Trophoblast cell (in vitro differentiated cells and primary cell): ENCODE measurements around the gene APOM.
A peak's percentile ranks its signal among the peaks of the same experiment; 100 is the strongest.

Experiments
- DNase-seq, 2 donors: peaks; one replicate each; pipeline ENCODE4 v3.0.0-alpha.2; 2016
- H2AFZ ChIP-seq: 2 replicates; pipeline ENCODE4 v1.6.1; 2013; ENCODE audit warnings: low read length, moderate library complexity, mild to moderate bottlenecking; ENCODE audit not compliant: insufficient read depth, poor library complexity
- H2AK5ac ChIP-seq: 2 replicates; pipeline ENCODE4 v1.6.1; 2013; ENCODE audit warnings: mild to moderate bottlenecking, low read length
- H2BK120ac ChIP-seq: 2 replicates; pipeline ENCODE4 v1.6.1; 2013; ENCODE audit warnings: low read length, mild to moderate bottlenecking, moderate library complexity; ENCODE audit not compliant: insufficient read depth, poor library complexity
- H2BK12ac ChIP-seq: 2 replicates; pipeline ENCODE4 v1.6.1; 2013; ENCODE audit warnings: mild to moderate bottlenecking, low read length, moderate library complexity
- H2BK5ac ChIP-seq: 2 replicates; pipeline ENCODE4 v1.6.1; 2013; ENCODE audit warnings: low read length, low read depth, moderate library complexity, mild to moderate bottlenecking; ENCODE audit not compliant: poor library complexity
- H3K14ac ChIP-seq: 2 replicates; pipeline ENCODE4 v1.6.1; 2013; ENCODE audit warnings: mild to moderate bottlenecking, low read length
- H3K18ac ChIP-seq: 2 replicates; pipeline ENCODE4 v1.6.1; 2013; ENCODE audit warnings: mild to moderate bottlenecking, low read length
- H3K23ac ChIP-seq: 2 replicates; pipeline ENCODE4 v1.6.1; 2013; ENCODE audit warnings: low read length
- H3K27ac ChIP-seq: 2 replicates; pipeline ENCODE4 v1.5.1; 2013; ENCODE audit warnings: low read depth, mild to moderate bottlenecking, inconsistent platforms, low read length, moderate library complexity
- H3K27me3 ChIP-seq: 2 replicates; pipeline ENCODE4 v1.6.1; 2013; ENCODE audit warnings: inconsistent platforms, mild to moderate bottlenecking, low read length, moderate library complexity; ENCODE audit not compliant: insufficient read depth
- H3K36me3 ChIP-seq, 2 experiments: 1 replicate in 1 of 2; 2 replicates in 1 of 2; pipeline ENCODE4 v1.6.1; 2013; ENCODE audit warnings: low read length in 2 of 2, mild to moderate bottlenecking in 2 of 2, moderate library complexity in 1 of 2; ENCODE audit not compliant: insufficient read depth in 2 of 2, control insufficient read depth in 1 of 2
- H3K4ac ChIP-seq: 2 replicates; pipeline ENCODE4 v1.6.1; 2013; ENCODE audit warnings: low read depth, mild to moderate bottlenecking, low read length, moderate library complexity
- H3K4me1 ChIP-seq, 2 experiments: 1 replicate in 1 of 2; 2 replicates in 1 of 2; pipeline ENCODE4 v1.6.1; 2013; ENCODE audit warnings: low read length in 2 of 2, mild to moderate bottlenecking in 2 of 2, moderate library complexity in 1 of 2; ENCODE audit not compliant: insufficient read depth in 2 of 2, control insufficient read depth in 1 of 2
- H3K4me2 ChIP-seq: 2 replicates; pipeline ENCODE4 v1.6.1; 2013; ENCODE audit warnings: inconsistent platforms, mild to moderate bottlenecking, low read length, moderate library complexity
- H3K4me3 ChIP-seq: 2 replicates; pipeline ENCODE4 v1.5.1; 2013; ENCODE audit warnings: mild to moderate bottlenecking, low read depth, low read length, inconsistent platforms
- H3K79me1 ChIP-seq: one replicate; pipeline ENCODE4 v1.6.1; 2013; ENCODE audit warnings: low read length
- H3K79me2 ChIP-seq: 2 replicates; pipeline ENCODE4 v1.6.1; 2013; ENCODE audit warnings: low read length, mild to moderate bottlenecking; ENCODE audit not compliant: control insufficient read depth, insufficient read depth, poor library complexity
- H3K9ac ChIP-seq: 2 replicates; pipeline ENCODE4 v1.6.1; 2013; ENCODE audit warnings: mild to moderate bottlenecking, low read length
- H3K9me3 ChIP-seq: 2 replicates; pipeline ENCODE4 v1.6.1; 2013; ENCODE audit warnings: low read depth, mild to moderate bottlenecking, control low read depth, inconsistent platforms, low read length; ENCODE audit not compliant: insufficient read depth
- H4K12ac ChIP-seq: 2 replicates; pipeline ENCODE4 v1.6.1; 2013; ENCODE audit warnings: low read depth, mild to moderate bottlenecking, low read length, moderate library complexity
- H4K8ac ChIP-seq: 2 replicates; pipeline ENCODE4 v1.6.1; 2013; ENCODE audit warnings: low read depth, mild to moderate bottlenecking, low read length, moderate library complexity
- H4K91ac ChIP-seq: one replicate; pipeline ENCODE4 v1.6.1; 2013; ENCODE audit warnings: low read depth, mild to moderate bottlenecking, low read length, moderate library complexity
- WGBS: extraction: QIAGEN DNeasy Blood & Tissue Kit; methylation state at CpG from one replicate; pipeline ENCODE4 v1.1.7; 2013; ENCODE audit warnings: missing lambda C conversion rate; ENCODE audit not compliant: insufficient read length, insufficient coverage; ENCODE audit errors: extremely low coverage; 5-methylcytosine and 5-hydroxymethylcytosine counted together

Gene APOM

GRCh38 chr6:31661262-31662123, 5.8 kb downstream of the APOM start:
- no peak for DNase-seq
- no peak overlapping the region for H3K14ac ChIP-seq
- H2BK120ac ChIP-seq, result no peak overlapping the region
- peak overlapping the region; percentile 35 for H2AK5ac ChIP-seq
- no peak overlapping the region for H2AFZ ChIP-seq
- peaks cover 15 to 23% of the 10 kb centered on the region in 2 experiments for H3K36me3 ChIP-seq
- no peak overlapping the region for H3K18ac ChIP-seq
- H4K12ac ChIP-seq, result peak overlapping the region; percentile 23
- H3K79me1 ChIP-seq, result peaks cover 25% of the 10 kb centered on the region
- peaks cover 18 to 26% of the 10 kb centered on the region in 2 experiments for H3K4me1 ChIP-seq
- WGBS, result no CpG with 5 or more reads among the region's 12 CpGs
- no peak overlapping the region for H2BK5ac ChIP-seq
- H3K4me2 ChIP-seq, result peak overlapping the region; percentile 84
- H3K27me3 ChIP-seq, result no peaks in the 10 kb centered on the region
- peak overlapping the region; percentile 20 for H3K27ac ChIP-seq
- H3K9ac ChIP-seq, result no peak overlapping the region
- no peak overlapping the region for H4K91ac ChIP-seq
- H3K23ac ChIP-seq, result no peak overlapping the region
- H2BK12ac ChIP-seq, result no peak overlapping the region
- H3K4ac ChIP-seq, result no peak overlapping the region
- no peaks in the 10 kb centered on the region for H3K9me3 ChIP-seq
- no peak overlapping the region for H3K4me3 ChIP-seq
- peak overlapping the region; percentile 63 for H4K8ac ChIP-seq
- peaks cover 30% of the 10 kb centered on the region for H3K79me2 ChIP-seq

GRCh38 chr6:31662124-31662723, 6.5 kb downstream of the APOM start:
- no peak overlapping the region for H2BK5ac ChIP-seq
- H3K4ac ChIP-seq, result no peak overlapping the region
- no peak for DNase-seq
- H3K4me1 ChIP-seq, result peaks cover 20 to 31% of the 10 kb centered on the region in 2 experiments
- H2AFZ ChIP-seq, result no peak overlapping the region
- peaks cover 31% of the 10 kb centered on the region for H3K79me2 ChIP-seq
- no peak overlapping the region for H2BK12ac ChIP-seq
- H2BK120ac ChIP-seq, result no peak overlapping the region
- H4K12ac ChIP-seq, result no peak overlapping the region
- H3K14ac ChIP-seq, result no peak overlapping the region
- H3K9ac ChIP-seq, result no peak overlapping the region
- H4K8ac ChIP-seq, result no peak overlapping the region
- H3K79me1 ChIP-seq, result peaks cover 25% of the 10 kb centered on the region
- no peaks in the 10 kb centered on the region for H3K27me3 ChIP-seq
- H4K91ac ChIP-seq, result no peak overlapping the region
- no peaks in the 10 kb centered on the region for H3K9me3 ChIP-seq
- H3K23ac ChIP-seq, result no peak overlapping the region
- H3K4me3 ChIP-seq, result no peak overlapping the region
- H3K4me2 ChIP-seq, result no peak overlapping the region
- no peak overlapping the region for H2AK5ac ChIP-seq
- H3K36me3 ChIP-seq, result peaks cover 16 to 22% of the 10 kb centered on the region in 2 experiments
- no peak overlapping the region for H3K18ac ChIP-seq
- H3K27ac ChIP-seq, result no peak overlapping the region
- WGBS, result no CpG with 5 or more reads among the region's 12 CpGs

GRCh38 chr6:31663126-31663960, 7.6 kb downstream of the APOM start:
- Histone ChIP-seq H4K12ac (no peak overlapping the region), H2BK12ac (no peak overlapping the region), H2BK5ac (no peak overlapping the region), H3K4me2 (peak overlapping the region; percentile 93), H2BK120ac (no peak overlapping the region), H3K4me1 (peaks cover 20 to 28% of the 10 kb centered on the region in 2 experiments), H3K18ac (peak overlapping the region; percentile 38), H2AFZ (no peak overlapping the region), H3K27me3 (no peaks in the 10 kb centered on the region), H3K9me3 (no peaks in the 10 kb centered on the region), H3K9ac (no peak overlapping the region), H3K79me2 (peaks cover 31% of the 10 kb centered on the region), H3K4ac (peak overlapping the region; percentile 67), H3K27ac (no peak overlapping the region), H3K36me3 (peaks cover 17 to 29% of the 10 kb centered on the region in 2 experiments), H4K91ac (peak overlapping the region; percentile 28), H3K4me3 (no peak overlapping the region), H3K23ac (no peak overlapping the region), H3K14ac (no peak overlapping the region), H2AK5ac (peak overlapping the region; percentile 40), H4K8ac (peak overlapping the region; percentile 15), H3K79me1 (peaks cover 25% of the 10 kb centered on the region)
- DNase-seq, result peak in 1 of 2 donors; percentile 17
- no CpG with 5 or more reads among the region's 9 CpGs for WGBS
